Osteoblast (primary cell): ENCODE data around the gene SIRPD. TPM values are rescaled to one million over a fixed set of nuclear protein-coding genes. Genes with fewer than 3 reads are reported as not detected.

Source experiments
- DNase-seq: peaks from one replicate; pipeline ENCODE4 v3.0.0; 2011; ENCODE audit warnings: low spot score, mixed read lengths; ENCODE audit not compliant: insufficient read length; ENCODE audit errors: missing footprints
- H2AFZ ChIP-seq: 2 replicates; pipeline ENCODE4 v1.6.0; 2011; ENCODE audit warnings: mild to moderate bottlenecking, low read length
- H3K27ac ChIP-seq: 2 replicates; pipeline ENCODE4 v1.5.1; 2011; ENCODE audit warnings: mild to moderate bottlenecking, low read depth, low read length, moderate library complexity
- H3K27me3 ChIP-seq: 2 replicates; pipeline ENCODE4 v1.6.0; 2012; ENCODE audit warnings: mild to moderate bottlenecking, control low read depth, inconsistent platforms, low read length, moderate library complexity; ENCODE audit not compliant: insufficient read depth
- H3K36me3 ChIP-seq: 2 replicates; pipeline ENCODE4 v1.5.1; 2011; ENCODE audit warnings: mild to moderate bottlenecking, low read length, control low read depth, moderate library complexity; ENCODE audit not compliant: insufficient read depth
- H3K4me1 ChIP-seq: 2 replicates; pipeline ENCODE4 v1.5.1; 2011; ENCODE audit warnings: mild to moderate bottlenecking, low read length, control low read depth, moderate library complexity; ENCODE audit not compliant: insufficient read depth
- H3K4me2 ChIP-seq: 2 replicates; pipeline ENCODE4 v1.6.0; 2011; ENCODE audit warnings: mild to moderate bottlenecking, low read length; ENCODE audit not compliant: insufficient read depth
- H3K4me3 ChIP-seq: fragments of 200-600 bp; sonication (generic); 3 replicates; pipeline ENCODE4 v1.5.1; 2012; ENCODE audit warnings: mild to moderate bottlenecking, low read length, inconsistent platforms; ENCODE audit not compliant: insufficient read depth
- H3K79me2 ChIP-seq: 2 replicates; pipeline ENCODE4 v1.6.0; 2012; ENCODE audit warnings: mild to moderate bottlenecking, low read length, control low read depth, inconsistent platforms; ENCODE audit not compliant: insufficient read depth
- H3K9me3 ChIP-seq: 2 replicates; pipeline ENCODE4 v1.5.1; 2011; ENCODE audit warnings: low read depth, low read length, control low read depth
- H4K20me1 ChIP-seq: 2 replicates; pipeline ENCODE4 v1.6.0; 2012; ENCODE audit warnings: mild to moderate bottlenecking, low read length, control low read depth; ENCODE audit not compliant: insufficient read depth
- CTCF ChIP-seq: IDR thresholded peaks from 2 replicates; pipeline ENCODE4 v1.5.1; 2011; ENCODE audit warnings: mild to moderate bottlenecking, low read depth, low read length, moderate library complexity; ENCODE audit errors: extremely low read depth
- total RNA-seq: library from RNA; depleted of rRNA; stranded (reverse); fragments of >200 nt; gene quantifications from 2 replicates; pipeline ENCODE4 v1.2.3, GENCODE V29; 2012

The SIRPD gene
- total RNA-seq, 1 donor, result not detected

- Histone ChIP-seq H3K9me3 (no peaks in the 10 kb centered on the region), H3K27me3 (peaks cover 50% of the 10 kb centered on the region), H4K20me1 (no peaks in the 10 kb centered on the region), H3K36me3 (no peaks in the 10 kb centered on the region), H3K4me3 (no peak overlapping the region), H3K79me2 (no peaks in the 10 kb centered on the region), H2AFZ (no peak overlapping the region), H3K4me1 (no peaks in the 10 kb centered on the region), H3K4me2 (no peak overlapping the region), H3K27ac (no peak overlapping the region)
- TF ChIP-seq CTCF, result no peak
- no peak for DNase-seq
Observed at GRCh38 chr20:1493536-1493935, 64.0 kb downstream of the SIRPD start.

GRCh38 chr20:1491860-1492642, 65.5 kb downstream of the SIRPD start:
- no peaks in the 10 kb centered on the region for H3K36me3 ChIP-seq
- H4K20me1 ChIP-seq, result no peaks in the 10 kb centered on the region
- no peaks in the 10 kb centered on the region for H3K9me3 ChIP-seq
- H3K27me3 ChIP-seq, result peaks cover 57% of the 10 kb centered on the region
- no peak overlapping the region for H3K4me2 ChIP-seq
- no peaks in the 10 kb centered on the region for H3K4me1 ChIP-seq
- no peak overlapping the region for H2AFZ ChIP-seq
- DNase-seq, result no peak
- no peak overlapping the region for H3K27ac ChIP-seq
- no peak overlapping the region for H3K4me3 ChIP-seq
- TF ChIP-seq CTCF, result no peak
- H3K79me2 ChIP-seq, result no peaks in the 10 kb centered on the region

- DNase-seq, result no peak
- H4K20me1 ChIP-seq, result no peaks in the 10 kb centered on the region
- H3K4me1 ChIP-seq, result no peaks in the 10 kb centered on the region
- H3K4me2 ChIP-seq, result no peak within 1 kb of the TSS
- no peak within 1 kb of the TSS for H3K4me3 ChIP-seq
- no peaks in the 10 kb centered on the region for H3K9me3 ChIP-seq
- H2AFZ ChIP-seq, result no peak within 1 kb of the TSS
- TF ChIP-seq CTCF, result no peak
- H3K79me2 ChIP-seq, result no peaks in the 10 kb centered on the region
- no peaks in the 10 kb centered on the region for H3K36me3 ChIP-seq
- H3K27me3 ChIP-seq, result peaks cover 61% of the 10 kb centered on the region
- H3K27ac ChIP-seq, result no peak within 1 kb of the TSS
Observed at GRCh38 chr20:1491281-1491840, 66.1 kb downstream of the SIRPD start, which contains the start of gene SIRPB2. SIRPB2 (minus strand) TSS chr20:1491420; CDS start chr20:1491359, 61 bp downstream.

GRCh38 chr20:1490643-1491195, 66.8 kb downstream of the SIRPD start:
- H3K27ac ChIP-seq, result no peak overlapping the region
- H2AFZ ChIP-seq, result no peak overlapping the region
- no peak for DNase-seq
- no peaks in the 10 kb centered on the region for H3K4me1 ChIP-seq
- no peak for TF ChIP-seq CTCF
- H3K4me2 ChIP-seq, result no peak overlapping the region
- no peaks in the 10 kb centered on the region for H3K9me3 ChIP-seq
- H3K4me3 ChIP-seq, result no peak overlapping the region
- no peaks in the 10 kb centered on the region for H3K79me2 ChIP-seq
- H3K27me3 ChIP-seq, result peaks cover 61% of the 10 kb centered on the region
- H4K20me1 ChIP-seq, result no peaks in the 10 kb centered on the region
- H3K36me3 ChIP-seq, result no peaks in the 10 kb centered on the region
